Suppressor macrophage treated with lipopolysaccharide for 4 hours (primary cell): Measurements from ENCODE around the gene CXADR.
"Not testable (repeated sequence)": the region's sequence is repeated elsewhere in the genome, so short reads cannot be mapped to it uniquely, and the experiment has no call there.

Source experiments
- DNase-seq: peaks from one replicate; pipeline ENCODE4 v3.0.0-alpha.2; 2020

CXADR gene

GRCh38 chr21:17512253-17513213, at the start of gene CXADR:
TSS of gene CXADR (plus strand) at chr21:17513043. CDS start at chr21:17513130, 87 bp downstream.
- no peak for DNase-seq

GRCh38 chr21:17466166-17466565, 46.7 kb upstream of the CXADR start:
- DNase-seq: peak; percentile 47

GRCh38 chr21:17467392-17467791, 45.5 kb upstream of the CXADR start:
- no peak for DNase-seq

GRCh38 chr21:17467829-17468228, 45.0 kb upstream of the CXADR start:
- no peak for DNase-seq

GRCh38 chr21:17468698-17469097, 44.1 kb upstream of the CXADR start:
- no peak for DNase-seq

- no peak for DNase-seq
Observed at GRCh38 chr21:17469727-17470126, 43.1 kb upstream of the CXADR start.

- DNase-seq: no peak
Observed at GRCh38 chr21:17472182-17472581, 40.7 kb upstream of the CXADR start.

- DNase-seq: no peak
Observed at GRCh38 chr21:17472592-17473271, 40.1 kb upstream of the CXADR start.

GRCh38 chr21:17476006-17476405, 36.8 kb upstream of the CXADR start:
- peak; percentile 58 for DNase-seq

- not testable (repeated sequence) for DNase-seq
Observed at GRCh38 chr21:17478156-17478555, 34.7 kb upstream of the CXADR start.

- no peak for DNase-seq
Observed at GRCh38 chr21:17479606-17480005, 33.2 kb upstream of the CXADR start.

- no peak for DNase-seq
Observed at GRCh38 chr21:17482928-17483327, 29.9 kb upstream of the CXADR start.

GRCh38 chr21:17488620-17489019, 24.2 kb upstream of the CXADR start:
- DNase-seq: no peak

- not testable (repeated sequence) for DNase-seq
Observed at GRCh38 chr21:17489565-17489964, 23.3 kb upstream of the CXADR start.

GRCh38 chr21:17491716-17492414, 21.0 kb upstream of the CXADR start:
- DNase-seq: peak; percentile 87

- no peak for DNase-seq
Observed at GRCh38 chr21:17492415-17493168, 20.3 kb upstream of the CXADR start.

- no peak for DNase-seq
Observed at GRCh38 chr21:17494051-17494450, 18.8 kb upstream of the CXADR start.

GRCh38 chr21:17495680-17496079, 17.2 kb upstream of the CXADR start:
- no peak for DNase-seq

- no peak for DNase-seq
Observed at GRCh38 chr21:17497316-17497715, 15.5 kb upstream of the CXADR start.

- DNase-seq: no peak
Observed at GRCh38 chr21:17498586-17498985, 14.3 kb upstream of the CXADR start.

GRCh38 chr21:17501107-17502006, 11.5 kb upstream of the CXADR start:
- no peak for DNase-seq
